Endothelial cell of umbilical vein (primary cell): Measurements from ENCODE around the gene ENAH. TPM values are rescaled to one million over a fixed set of nuclear protein-coding genes. Genes with fewer than 3 reads are reported as not detected.

Source experiments
- BruUV-seq: library from RNA; stranded (reverse); fragments of 400-500 nt; replicated peaks from 2 replicates; lab custom pipeline; 2021; lab: Mats Ljungman, UMichigan
- CTCF ChIA-PET: fragments of 300-600, 350-600 bp; sonication (Branson Sonifier 250); formaldehyde crosslinking; loops from one replicate; lab custom pipeline; 2021; ENCODE audit warnings: antibody characterized with exemption, inconsistent platforms; lab: Charles Lee
- POLR2A ChIA-PET: fragments of 300-600, 350-600 bp; sonication (Branson Sonifier 250); formaldehyde crosslinking; loops from one replicate; lab custom pipeline; 2021; ENCODE audit warnings: antibody characterized with exemption, inconsistent platforms; lab: Charles Lee
- DNase-seq: peaks from one replicate; pipeline ENCODE4 v3.0.0-alpha.2; 2011; ENCODE audit warnings: low read depth, low spot score
- FAIRE-seq: peaks from 2 replicates; lab custom pipeline; 2011; peaks lifted over from hg19 to GRCh38; lab: Jason Lieb, UNC
- H2AFZ ChIP-seq: 2 replicates; pipeline ENCODE4 v1.6.0; 2012; ENCODE audit warnings: low read depth, low read length, control low read depth, inconsistent platforms
- H3K27ac ChIP-seq: 2 replicates; pipeline ENCODE4 v1.5.1; 2011; ENCODE audit warnings: low read depth, mild to moderate bottlenecking, control low read depth, low read length, moderate library complexity; ENCODE audit not compliant: insufficient read depth
- H3K27me3 ChIP-seq, 2 experiments: 2 replicates each; pipeline versions ENCODE4 v1.6.0 to v1.6.1; 2011; ENCODE audit warnings: low read length in 2 of 2, mixed read lengths in 1 of 2; ENCODE audit not compliant: control insufficient read depth in 2 of 2, insufficient read depth in 2 of 2
- H3K36me3 ChIP-seq, 2 experiments: 2 replicates in 1 of 2; 3 replicates in 1 of 2; pipeline ENCODE4 v1.5.1; 2011; ENCODE audit warnings: low read length in 2 of 2, mild to moderate bottlenecking in 1 of 2, moderate library complexity in 1 of 2; ENCODE audit not compliant: control insufficient read depth in 2 of 2, insufficient read depth in 2 of 2; ENCODE audit errors: extremely low read depth in 1 of 2
- H3K4me1 ChIP-seq: 3 replicates; pipeline ENCODE4 v1.5.1; 2011; ENCODE audit warnings: mild to moderate bottlenecking, low read length; ENCODE audit not compliant: control insufficient read depth, insufficient read depth; ENCODE audit errors: extremely low read depth
- H3K4me2 ChIP-seq: 2 replicates; pipeline ENCODE4 v1.6.1; 2011; ENCODE audit warnings: low read length, control low read depth, mixed read lengths; ENCODE audit not compliant: insufficient read depth
- H3K4me3 ChIP-seq, 3 experiments: fragments of 200-600 bp in 1 of 3; sonication (generic), shearing (Covaris generic) in 1 of 3; replicated peaks in 1 of 3; 2 replicates each; pipeline ENCODE4 v1.5.1; 2011 to 2016; ENCODE audit warnings: control low read depth in 3 of 3, low read length in 3 of 3, mild to moderate bottlenecking in 2 of 3, inconsistent platforms in 1 of 3, low read depth in 1 of 3, moderate library complexity in 1 of 3; ENCODE audit not compliant: insufficient read depth in 1 of 3
- H3K79me2 ChIP-seq: 2 replicates; pipeline ENCODE4 v1.6.0; 2012; ENCODE audit warnings: low read length, inconsistent platforms; ENCODE audit not compliant: control insufficient read depth, insufficient read depth
- H3K9ac ChIP-seq: replicated peaks from 2 replicates; pipeline ENCODE3; 2011; ENCODE audit warnings: low read length, control low read depth; ENCODE audit not compliant: insufficient read depth; ENCODE audit errors: extremely low read depth
- H3K9me1 ChIP-seq: replicated peaks from 3 replicates; pipeline ENCODE4 v1.6.0; 2011; ENCODE audit warnings: mild to moderate bottlenecking, low read length; ENCODE audit not compliant: control insufficient read depth, insufficient read depth; ENCODE audit errors: extremely low read depth
- H3K9me3 ChIP-seq: replicated peaks from 2 replicates; pipeline ENCODE4 v1.5.1; 2012; ENCODE audit warnings: low read length, inconsistent platforms; ENCODE audit not compliant: control insufficient read depth, insufficient read depth
- H4K20me1 ChIP-seq: replicated peaks from 2 replicates; pipeline ENCODE3; 2011; ENCODE audit warnings: mild to moderate bottlenecking, low read length; ENCODE audit not compliant: control insufficient read depth, insufficient read depth; ENCODE audit errors: extremely low read depth
- EZH2 ChIP-seq: IDR thresholded peaks from 2 replicates; pipeline ENCODE4 v1.6.1; 2012; ENCODE audit warnings: borderline replicate concordance, low read depth, mild to moderate bottlenecking, moderate library complexity, low read length, inconsistent platforms; ENCODE audit not compliant: severe bottlenecking
- FOS ChIP-seq: IDR thresholded peaks from 2 replicates; pipeline ENCODE4 v1.6.1; 2011; ENCODE audit warnings: mild to moderate bottlenecking, low read length, moderate library complexity, borderline replicate concordance; ENCODE audit not compliant: insufficient read depth
- GATA2 ChIP-seq: IDR thresholded peaks from 2 replicates; pipeline ENCODE4 v1.7.0; 2011; ENCODE audit warnings: low read depth, mild to moderate bottlenecking, moderate library complexity, mixed read lengths, low read length; ENCODE audit not compliant: insufficient read length, insufficient read depth
- JUN ChIP-seq: IDR thresholded peaks from 2 replicates; pipeline ENCODE4 v1.6.1; 2011; ENCODE audit warnings: borderline replicate concordance, low read depth; ENCODE audit not compliant: insufficient read length, insufficient read depth
- MYC ChIP-seq: IDR thresholded peaks from one replicate; pipeline ENCODE4 v1.6.1; 2011; ENCODE audit warnings: mild to moderate bottlenecking, low read depth, low read length
- POLR2A ChIP-seq: IDR thresholded peaks from 2 replicates; pipeline ENCODE4 v1.6.1; 2012; ENCODE audit warnings: low read depth, mild to moderate bottlenecking, control low read depth, low read length
- POLR2AphosphoS5 ChIP-seq: IDR thresholded peaks from 2 replicates; pipeline ENCODE4 v1.6.1; 2012; ENCODE audit warnings: low read depth, mild to moderate bottlenecking, control low read depth, low read length, moderate library complexity; ENCODE audit not compliant: insufficient read depth
- dilution Hi-C: fragments of 300-500 bp; cut with MboI; formaldehyde crosslinking; loops from one replicate; pipeline ENCODE4 v1.15.0; 2019; ENCODE audit warnings: low sequenced_read_pairs; ENCODE audit not compliant: extremely low pct_ligation_motif_present
- intact Hi-C: fragments of 100-400 bp; cut with micrococcal nuclease; formaldehyde crosslinking; loops from one replicate; pipeline ENCODE4 v1.10.0; 2022
- polyA plus RNA-seq, 4 experiments: library from polyadenylated mRNA; depleted of rRNA in 3 of 4; stranded (reverse) in 3 of 4; unstranded in 1 of 4; fragments of >200 nt; gene quantifications; 2 replicates each; pipeline versions ENCODE4 v1.2.1 to v1.2.3, GENCODE V29; 2011 to 2012; ENCODE audit warnings: missing spikeins in 1 of 4
- total RNA-seq: library from RNA; stranded (reverse); gene quantifications from 2 replicates; pipeline ENCODE4 v1.2.3, GENCODE V29; 2021
- TF ChIP-seq, protein P1 (sequence below): IDR thresholded peaks from 2 replicates; pipeline ENCODE4 v1.6.1; 2011; ENCODE audit not compliant: insufficient read depth, insufficient read length
- TF ChIP-seq, protein P2 (sequence below), 2 donors: IDR thresholded peaks; 1 replicate in 1 of 2; 2 replicates in 1 of 2; pipeline ENCODE4 v1.5.1; 2011; ENCODE audit warnings: low read length in 2 of 2, mild to moderate bottlenecking in 2 of 2, moderate library complexity in 2 of 2, control low read depth in 1 of 2, inconsistent platforms in 1 of 2, low read depth in 1 of 2; ENCODE audit not compliant: insufficient read depth in 1 of 2; ENCODE audit errors: extremely low read depth in 1 of 2

ENAH gene
- total and polyA plus RNA-seq, 2 donors (not counting 3 experiments of a cell fraction or from before 2014, with no cell fraction given), result 19.9 to 95.6 TPM

DNA sequence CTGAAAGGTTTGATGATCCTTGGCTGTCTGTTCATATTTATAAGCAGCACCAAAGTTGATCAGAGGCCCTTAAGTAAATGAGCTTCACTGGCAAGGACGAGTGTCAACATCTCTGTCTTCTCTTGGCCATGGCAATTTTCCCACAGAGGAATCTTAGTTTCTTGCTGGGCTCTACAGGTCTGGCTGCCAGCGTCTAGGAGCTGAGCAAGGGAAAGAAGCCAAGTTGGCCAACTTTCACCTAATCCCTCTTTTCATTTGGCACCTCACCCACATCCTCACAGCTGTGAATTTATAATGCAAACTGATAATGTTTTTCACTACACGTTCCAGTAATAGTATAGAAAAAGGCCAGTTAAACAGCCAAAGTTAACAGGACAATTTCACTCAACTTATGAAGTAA is 126.0 kb downstream of the ENAH start:
- no peak for FAIRE-seq
- Histone ChIP-seq H4K20me1 (no peaks in the 10 kb centered on the region), H3K36me3 (no peaks in the 10 kb centered on the region), H3K9me1 (no peaks in the 10 kb centered on the region), H3K9me3 (no peaks in the 10 kb centered on the region), H3K27ac (no peak overlapping the region), H3K9ac (no peak overlapping the region), H3K27me3 (no peaks in the 10 kb centered on the region), H3K4me1 (no peaks in the 10 kb centered on the region), H3K79me2 (no peaks in the 10 kb centered on the region), H3K4me2 (no peak overlapping the region), H2AFZ (no peak overlapping the region), H3K4me3 (no peak overlapping the region)
- TF ChIP-seq POLR2AphosphoS5 (no peak), JUN (no peak), FOS (no peak), POLR2A (no peak), GATA2 (no peak), EZH2 (no peak), MYC (no peak)
- TF ChIP-seq, protein P1, sequence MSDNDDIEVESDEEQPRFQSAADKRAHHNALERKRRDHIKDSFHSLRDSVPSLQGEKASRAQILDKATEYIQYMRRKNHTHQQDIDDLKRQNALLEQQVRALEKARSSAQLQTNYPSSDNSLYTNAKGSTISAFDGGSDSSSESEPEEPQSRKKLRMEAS, result no peak
- TF ChIP-seq, protein P2, sequence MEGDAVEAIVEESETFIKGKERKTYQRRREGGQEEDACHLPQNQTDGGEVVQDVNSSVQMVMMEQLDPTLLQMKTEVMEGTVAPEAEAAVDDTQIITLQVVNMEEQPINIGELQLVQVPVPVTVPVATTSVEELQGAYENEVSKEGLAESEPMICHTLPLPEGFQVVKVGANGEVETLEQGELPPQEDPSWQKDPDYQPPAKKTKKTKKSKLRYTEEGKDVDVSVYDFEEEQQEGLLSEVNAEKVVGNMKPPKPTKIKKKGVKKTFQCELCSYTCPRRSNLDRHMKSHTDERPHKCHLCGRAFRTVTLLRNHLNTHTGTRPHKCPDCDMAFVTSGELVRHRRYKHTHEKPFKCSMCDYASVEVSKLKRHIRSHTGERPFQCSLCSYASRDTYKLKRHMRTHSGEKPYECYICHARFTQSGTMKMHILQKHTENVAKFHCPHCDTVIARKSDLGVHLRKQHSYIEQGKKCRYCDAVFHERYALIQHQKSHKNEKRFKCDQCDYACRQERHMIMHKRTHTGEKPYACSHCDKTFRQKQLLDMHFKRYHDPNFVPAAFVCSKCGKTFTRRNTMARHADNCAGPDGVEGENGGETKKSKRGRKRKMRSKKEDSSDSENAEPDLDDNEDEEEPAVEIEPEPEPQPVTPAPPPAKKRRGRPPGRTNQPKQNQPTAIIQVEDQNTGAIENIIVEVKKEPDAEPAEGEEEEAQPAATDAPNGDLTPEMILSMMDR (IDR thresholded peaks at IDR 0.05; ENCODE audit: extremely low read depth in 1 of 2, insufficient read depth in 1 of 2, low read depth in 1 of 2, low read length in 2 of 2), result no peak
- ChIA-PET CTCF (interaction anchor here (0.9 kb wide), 1 partner anchor 101 kb away, joined by 3 read pairs; no protein-coding TSS in a partner anchor), POLR2A (no interaction called here)
- BruUV-seq, result no TSS peak
- intact Hi-C loops, result no loop called here
- dilution Hi-C loops, result no loop called here
- DNase-seq, result no peak
